H9 (cell line): ENCODE results near the gene FGF3. TPM values are rescaled to one million over a fixed set of nuclear protein-coding genes. Genes with fewer than 3 reads are reported as not detected.

Source experiments
- DNase-seq: peaks from one replicate; pipeline ENCODE4 v3.0.0-alpha.2; 2017
- H2AFZ ChIP-seq: one replicate; pipeline ENCODE4 v1.6.1; 2013; ENCODE audit warnings: mild to moderate bottlenecking, low read length, control low read depth, moderate library complexity
- H2AK5ac ChIP-seq: 2 replicates; pipeline ENCODE4 v1.6.1; 2013; ENCODE audit warnings: low read length, control low read depth, mixed read lengths; ENCODE audit not compliant: insufficient read length
- H2BK120ac ChIP-seq: one replicate; pipeline ENCODE4 v1.6.1; 2013; ENCODE audit warnings: low read depth, mild to moderate bottlenecking, low read length, control low read depth, inconsistent platforms; ENCODE audit not compliant: poor library complexity, severe bottlenecking
- H2BK12ac ChIP-seq: 2 replicates; pipeline ENCODE4 v1.6.1; 2013; ENCODE audit warnings: low read length, control low read depth, mixed read lengths, low read depth; ENCODE audit not compliant: insufficient read length
- H2BK15ac ChIP-seq: 2 replicates; pipeline ENCODE4 v1.6.1; 2013; ENCODE audit warnings: low read depth, low read length, control low read depth
- H2BK20ac ChIP-seq: one replicate; pipeline ENCODE4 v1.6.1; 2013; ENCODE audit warnings: low read depth, mild to moderate bottlenecking, low read length, control low read depth, inconsistent platforms; ENCODE audit not compliant: poor library complexity, severe bottlenecking
- H2BK5ac ChIP-seq: 2 replicates; pipeline ENCODE4 v1.6.1; 2013; ENCODE audit warnings: low read length, control low read depth, mixed read lengths; ENCODE audit not compliant: insufficient read length
- H3K14ac ChIP-seq: 2 replicates; pipeline ENCODE4 v1.6.1; 2013; ENCODE audit warnings: low read length, control low read depth; ENCODE audit not compliant: insufficient read depth
- H3K18ac ChIP-seq: 2 replicates; pipeline ENCODE4 v1.6.1; 2013; ENCODE audit warnings: low read depth, mild to moderate bottlenecking, mixed read lengths, low read length, control low read depth; ENCODE audit not compliant: insufficient read length
- H3K23ac ChIP-seq: 2 replicates; pipeline ENCODE4 v1.6.1; 2013; ENCODE audit warnings: low read length, control low read depth, mixed read lengths, low read depth; ENCODE audit not compliant: insufficient read length
- H3K23me2 ChIP-seq: 2 replicates; pipeline ENCODE4 v1.6.1; 2013; ENCODE audit warnings: low read depth, mild to moderate bottlenecking, mixed read lengths, low read length, control low read depth; ENCODE audit not compliant: insufficient read length, poor library complexity, severe bottlenecking
- H3K27ac ChIP-seq: 2 replicates; pipeline ENCODE4 v1.5.1; 2013; ENCODE audit warnings: low read length, control low read depth, mixed read lengths, low read depth; ENCODE audit not compliant: insufficient read length
- H3K27me3 ChIP-seq: 2 replicates; pipeline ENCODE4 v1.6.1; 2013; ENCODE audit warnings: low read length, control low read depth, inconsistent platforms; ENCODE audit not compliant: insufficient read depth
- H3K4ac ChIP-seq: 2 replicates; pipeline ENCODE4 v1.6.1; 2013; ENCODE audit warnings: low read depth, mild to moderate bottlenecking, control low read depth, inconsistent platforms, low read length, moderate library complexity
- H3K4me1 ChIP-seq: 2 replicates; pipeline ENCODE4 v1.6.1; 2013; ENCODE audit warnings: low read length, control low read depth, inconsistent platforms; ENCODE audit not compliant: insufficient read depth
- H3K4me2 ChIP-seq: 2 replicates; pipeline ENCODE4 v1.6.1; 2013; ENCODE audit warnings: low read length, control low read depth, mixed read lengths; ENCODE audit not compliant: insufficient read length, insufficient read depth
- H3K56ac ChIP-seq: 2 replicates; pipeline ENCODE4 v1.6.1; 2013; ENCODE audit warnings: low read depth, mild to moderate bottlenecking, mixed read lengths, low read length, control low read depth; ENCODE audit not compliant: insufficient read length
- H3K79me1 ChIP-seq: 2 replicates; pipeline ENCODE4 v1.6.1; 2013; ENCODE audit warnings: low read depth, mild to moderate bottlenecking, moderate library complexity, low read length, control low read depth, inconsistent platforms; ENCODE audit not compliant: insufficient read depth, poor library complexity, severe bottlenecking
- H3K79me2 ChIP-seq: 2 replicates; pipeline ENCODE4 v1.6.1; 2013; ENCODE audit warnings: low read length, control low read depth, inconsistent platforms; ENCODE audit not compliant: insufficient read depth
- H3K9ac ChIP-seq: 2 replicates; pipeline ENCODE4 v1.6.1; 2013; ENCODE audit warnings: low read length, control low read depth, mixed read lengths; ENCODE audit not compliant: insufficient read length; ENCODE audit errors: extremely low read depth
- H3K9me3 ChIP-seq: one replicate; pipeline ENCODE4 v1.6.1; 2013; ENCODE audit warnings: low read depth, low read length, inconsistent platforms; ENCODE audit not compliant: control insufficient read depth
- H3T11ph ChIP-seq: one replicate; pipeline ENCODE4 v1.6.1; 2013; ENCODE audit warnings: mild to moderate bottlenecking, low read length, control low read depth, inconsistent platforms
- H4K20me1 ChIP-seq: one replicate; pipeline ENCODE4 v1.6.1; 2013; ENCODE audit not compliant: control insufficient read depth, insufficient read length, insufficient read depth
- H4K5ac ChIP-seq: 2 replicates; pipeline ENCODE4 v1.6.1; 2013; ENCODE audit warnings: low read depth, mild to moderate bottlenecking, mixed read lengths, low read length, control low read depth; ENCODE audit not compliant: insufficient read length
- H4K8ac ChIP-seq: replicated peaks from 2 replicates; pipeline ENCODE4 v1.6.1; 2013; ENCODE audit warnings: low read length, control low read depth, mixed read lengths, low read depth; ENCODE audit not compliant: insufficient read length
- H4K91ac ChIP-seq: 2 replicates; pipeline ENCODE4 v1.6.1; 2013; ENCODE audit warnings: low read depth, mild to moderate bottlenecking, moderate library complexity, mixed read lengths, low read length, control low read depth; ENCODE audit not compliant: insufficient read length
- H3K27ac Mint-ChIP-seq, 3 experiments: 2 replicates in 2 of 3; 3 replicates in 1 of 3; pipeline ENCODE4 v1.8.0; 2020 to 2021; ENCODE audit warnings: mixed read lengths in 3 of 3, mild to moderate bottlenecking in 1 of 3, moderate library complexity in 1 of 3
- H3K27me3 Mint-ChIP-seq: 2 replicates; pipeline ENCODE4 v1.8.0; 2021; ENCODE audit warnings: low read depth, mild to moderate bottlenecking, moderate library complexity, mixed read lengths
- H3K36me3 Mint-ChIP-seq, 3 experiments: 2 replicates in 2 of 3; 3 replicates in 1 of 3; pipeline ENCODE4 v1.8.0; 2020 to 2021; ENCODE audit warnings: low read depth in 3 of 3, mixed read lengths in 3 of 3; ENCODE audit not compliant: insufficient read depth in 1 of 3
- H3K4me1 Mint-ChIP-seq, 2 experiments: 2 replicates each; pipeline ENCODE4 v1.8.0; 2020; ENCODE audit warnings: mixed read lengths in 2 of 2
- H3K4me3 Mint-ChIP-seq, 2 experiments: 2 replicates in 1 of 2; 3 replicates in 1 of 2; pipeline ENCODE4 v1.8.0; 2020 to 2021; ENCODE audit warnings: mild to moderate bottlenecking in 2 of 2, mixed read lengths in 2 of 2, moderate library complexity in 1 of 2
- H3K9me3 Mint-ChIP-seq, 2 experiments: 2 replicates in 1 of 2; 3 replicates in 1 of 2; pipeline ENCODE4 v1.8.0; 2020; ENCODE audit warnings: mild to moderate bottlenecking in 2 of 2, mixed read lengths in 2 of 2, moderate library complexity in 1 of 2
- WGBS: extraction: QIAGEN DNeasy Blood & Tissue Kit; methylation state at CpG from one replicate; pipeline ENCODE4 v1.1.7; 2013; ENCODE audit warnings: missing lambda C conversion rate, low lambda C conversion rate, mixed read lengths; ENCODE audit not compliant: insufficient read length; ENCODE audit errors: extremely low coverage; 5-methylcytosine and 5-hydroxymethylcytosine counted together
- total RNA-seq: library from RNA; stranded (reverse); gene quantifications from 2 replicates; pipeline ENCODE4 v1.2.1, GENCODE V29; 2021
- TF ChIP-seq, protein P1 (sequence below): fragments of 200-600 bp; sonication (generic); conservative IDR thresholded peaks from 3 replicates; pipeline ENCODE4 v1.8.0; 2021; ENCODE audit warnings: antibody characterized with exemption, mild to moderate bottlenecking

Gene FGF3
- total RNA-seq, 1 experiment from 2014 or later: not detected

DNA sequence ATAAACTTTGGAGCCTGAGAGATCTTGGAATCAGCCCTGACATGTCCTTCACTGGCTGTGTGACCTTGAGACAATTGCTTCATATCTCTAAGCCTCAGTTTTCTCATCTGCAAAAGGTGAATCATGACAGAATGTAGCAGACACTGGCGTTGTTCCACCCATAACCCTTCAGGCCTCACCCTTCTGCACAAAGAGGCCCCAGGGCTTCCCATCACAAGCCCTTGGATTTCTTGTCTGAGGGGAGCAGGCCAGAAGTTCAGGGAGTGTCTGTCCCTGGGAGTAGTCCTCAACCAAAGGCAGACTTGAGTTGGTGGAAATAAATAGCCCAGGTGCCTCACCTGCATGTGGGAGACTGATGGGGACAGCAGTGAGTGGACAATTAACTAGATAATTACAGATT lies 16.6 kb downstream of the FGF3 start:
- no peaks in the 10 kb centered on the region for H3K9me3 ChIP-seq
- no peak overlapping the region for H3K4me2 ChIP-seq
- no peak overlapping the region for H2BK120ac ChIP-seq
- WGBS: no CpG with 5 or more reads among the region's 1 CpG
- H3K4ac ChIP-seq: no peak overlapping the region
- H3K79me2 ChIP-seq: no peaks in the 10 kb centered on the region
- Mint-ChIP-seq H3K27me3 (peaks cover 21% of the 10 kb centered on the region), H3K27ac (no peak overlapping the region), H3K4me1 (peaks cover 0 to 4% of the 10 kb centered on the region in 2 experiments; a peak in 1 of 4 replicates), H3K36me3 (peaks cover 0 to 5% (median 1%) of the 10 kb centered on the region in 3 experiments; a peak in 3 of 7 replicates), H3K9me3 (peaks cover 3 to 6% of the 10 kb centered on the region in 2 experiments; a peak in 3 of 5 replicates), H3K4me3 (no peak overlapping the region)
- H3K4me1 ChIP-seq: no peaks in the 10 kb centered on the region
- no peak overlapping the region for H3K23ac ChIP-seq
- H3K14ac ChIP-seq: no peak overlapping the region
- H3K18ac ChIP-seq: no peak overlapping the region
- no peak overlapping the region for H2BK15ac ChIP-seq
- DNase-seq: no peak
- H2AFZ ChIP-seq: no peak overlapping the region
- H2BK20ac ChIP-seq: no peak overlapping the region
- H3K79me1 ChIP-seq: no peaks in the 10 kb centered on the region
- H3K23me2 ChIP-seq: peaks cover 4% of the 10 kb centered on the region
- no peak overlapping the region for H2AK5ac ChIP-seq
- no peaks in the 10 kb centered on the region for H3K27me3 ChIP-seq
- H4K20me1 ChIP-seq: no peaks in the 10 kb centered on the region
- H3K27ac ChIP-seq: no peak overlapping the region
- no peak overlapping the region for H4K91ac ChIP-seq
- H3K56ac ChIP-seq: no peak overlapping the region
- no peak overlapping the region for H2BK5ac ChIP-seq
- H2BK12ac ChIP-seq: no peak overlapping the region
- H3T11ph ChIP-seq: no peak overlapping the region
- H4K5ac ChIP-seq: no peak overlapping the region
- TF ChIP-seq, protein P1, sequence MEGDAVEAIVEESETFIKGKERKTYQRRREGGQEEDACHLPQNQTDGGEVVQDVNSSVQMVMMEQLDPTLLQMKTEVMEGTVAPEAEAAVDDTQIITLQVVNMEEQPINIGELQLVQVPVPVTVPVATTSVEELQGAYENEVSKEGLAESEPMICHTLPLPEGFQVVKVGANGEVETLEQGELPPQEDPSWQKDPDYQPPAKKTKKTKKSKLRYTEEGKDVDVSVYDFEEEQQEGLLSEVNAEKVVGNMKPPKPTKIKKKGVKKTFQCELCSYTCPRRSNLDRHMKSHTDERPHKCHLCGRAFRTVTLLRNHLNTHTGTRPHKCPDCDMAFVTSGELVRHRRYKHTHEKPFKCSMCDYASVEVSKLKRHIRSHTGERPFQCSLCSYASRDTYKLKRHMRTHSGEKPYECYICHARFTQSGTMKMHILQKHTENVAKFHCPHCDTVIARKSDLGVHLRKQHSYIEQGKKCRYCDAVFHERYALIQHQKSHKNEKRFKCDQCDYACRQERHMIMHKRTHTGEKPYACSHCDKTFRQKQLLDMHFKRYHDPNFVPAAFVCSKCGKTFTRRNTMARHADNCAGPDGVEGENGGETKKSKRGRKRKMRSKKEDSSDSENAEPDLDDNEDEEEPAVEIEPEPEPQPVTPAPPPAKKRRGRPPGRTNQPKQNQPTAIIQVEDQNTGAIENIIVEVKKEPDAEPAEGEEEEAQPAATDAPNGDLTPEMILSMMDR: no peak
- no peak overlapping the region for H4K8ac ChIP-seq
- H3K9ac ChIP-seq: no peak overlapping the region
